H9 (cell line): Measurements from ENCODE around the gene CHST8. TPM values are rescaled to one million over a fixed set of nuclear protein-coding genes. Genes with fewer than 3 reads are reported as not detected.

Experiments
- DNase-seq: peaks from one replicate; pipeline ENCODE4 v3.0.0-alpha.2; 2017
- H2AFZ ChIP-seq: one replicate; pipeline ENCODE4 v1.6.1; 2013; ENCODE audit warnings: mild to moderate bottlenecking, low read length, control low read depth, moderate library complexity
- H2AK5ac ChIP-seq: 2 replicates; pipeline ENCODE4 v1.6.1; 2013; ENCODE audit warnings: low read length, control low read depth, mixed read lengths; ENCODE audit not compliant: insufficient read length
- H2BK120ac ChIP-seq: one replicate; pipeline ENCODE4 v1.6.1; 2013; ENCODE audit warnings: low read depth, mild to moderate bottlenecking, low read length, control low read depth, inconsistent platforms; ENCODE audit not compliant: poor library complexity, severe bottlenecking
- H2BK12ac ChIP-seq: 2 replicates; pipeline ENCODE4 v1.6.1; 2013; ENCODE audit warnings: low read length, control low read depth, mixed read lengths, low read depth; ENCODE audit not compliant: insufficient read length
- H2BK15ac ChIP-seq: 2 replicates; pipeline ENCODE4 v1.6.1; 2013; ENCODE audit warnings: low read depth, low read length, control low read depth
- H2BK20ac ChIP-seq: one replicate; pipeline ENCODE4 v1.6.1; 2013; ENCODE audit warnings: low read depth, mild to moderate bottlenecking, low read length, control low read depth, inconsistent platforms; ENCODE audit not compliant: poor library complexity, severe bottlenecking
- H2BK5ac ChIP-seq: 2 replicates; pipeline ENCODE4 v1.6.1; 2013; ENCODE audit warnings: low read length, control low read depth, mixed read lengths; ENCODE audit not compliant: insufficient read length
- H3K14ac ChIP-seq: 2 replicates; pipeline ENCODE4 v1.6.1; 2013; ENCODE audit warnings: low read length, control low read depth; ENCODE audit not compliant: insufficient read depth
- H3K18ac ChIP-seq: 2 replicates; pipeline ENCODE4 v1.6.1; 2013; ENCODE audit warnings: low read depth, mild to moderate bottlenecking, mixed read lengths, low read length, control low read depth; ENCODE audit not compliant: insufficient read length
- H3K23ac ChIP-seq: 2 replicates; pipeline ENCODE4 v1.6.1; 2013; ENCODE audit warnings: low read length, control low read depth, mixed read lengths, low read depth; ENCODE audit not compliant: insufficient read length
- H3K23me2 ChIP-seq: 2 replicates; pipeline ENCODE4 v1.6.1; 2013; ENCODE audit warnings: low read depth, mild to moderate bottlenecking, mixed read lengths, low read length, control low read depth; ENCODE audit not compliant: insufficient read length, poor library complexity, severe bottlenecking
- H3K27ac ChIP-seq: 2 replicates; pipeline ENCODE4 v1.5.1; 2013; ENCODE audit warnings: low read length, control low read depth, mixed read lengths, low read depth; ENCODE audit not compliant: insufficient read length
- H3K27me3 ChIP-seq: 2 replicates; pipeline ENCODE4 v1.6.1; 2013; ENCODE audit warnings: low read length, control low read depth, inconsistent platforms; ENCODE audit not compliant: insufficient read depth
- H3K4ac ChIP-seq: 2 replicates; pipeline ENCODE4 v1.6.1; 2013; ENCODE audit warnings: low read depth, mild to moderate bottlenecking, control low read depth, inconsistent platforms, low read length, moderate library complexity
- H3K4me1 ChIP-seq: 2 replicates; pipeline ENCODE4 v1.6.1; 2013; ENCODE audit warnings: low read length, control low read depth, inconsistent platforms; ENCODE audit not compliant: insufficient read depth
- H3K4me2 ChIP-seq: 2 replicates; pipeline ENCODE4 v1.6.1; 2013; ENCODE audit warnings: low read length, control low read depth, mixed read lengths; ENCODE audit not compliant: insufficient read length, insufficient read depth
- H3K56ac ChIP-seq: 2 replicates; pipeline ENCODE4 v1.6.1; 2013; ENCODE audit warnings: low read depth, mild to moderate bottlenecking, mixed read lengths, low read length, control low read depth; ENCODE audit not compliant: insufficient read length
- H3K79me1 ChIP-seq: 2 replicates; pipeline ENCODE4 v1.6.1; 2013; ENCODE audit warnings: low read depth, mild to moderate bottlenecking, moderate library complexity, low read length, control low read depth, inconsistent platforms; ENCODE audit not compliant: insufficient read depth, poor library complexity, severe bottlenecking
- H3K79me2 ChIP-seq: 2 replicates; pipeline ENCODE4 v1.6.1; 2013; ENCODE audit warnings: low read length, control low read depth, inconsistent platforms; ENCODE audit not compliant: insufficient read depth
- H3K9ac ChIP-seq: 2 replicates; pipeline ENCODE4 v1.6.1; 2013; ENCODE audit warnings: low read length, control low read depth, mixed read lengths; ENCODE audit not compliant: insufficient read length; ENCODE audit errors: extremely low read depth
- H3K9me3 ChIP-seq: one replicate; pipeline ENCODE4 v1.6.1; 2013; ENCODE audit warnings: low read depth, low read length, inconsistent platforms; ENCODE audit not compliant: control insufficient read depth
- H3T11ph ChIP-seq: one replicate; pipeline ENCODE4 v1.6.1; 2013; ENCODE audit warnings: mild to moderate bottlenecking, low read length, control low read depth, inconsistent platforms
- H4K20me1 ChIP-seq: one replicate; pipeline ENCODE4 v1.6.1; 2013; ENCODE audit not compliant: control insufficient read depth, insufficient read length, insufficient read depth
- H4K5ac ChIP-seq: 2 replicates; pipeline ENCODE4 v1.6.1; 2013; ENCODE audit warnings: low read depth, mild to moderate bottlenecking, mixed read lengths, low read length, control low read depth; ENCODE audit not compliant: insufficient read length
- H4K8ac ChIP-seq: replicated peaks from 2 replicates; pipeline ENCODE4 v1.6.1; 2013; ENCODE audit warnings: low read length, control low read depth, mixed read lengths, low read depth; ENCODE audit not compliant: insufficient read length
- H4K91ac ChIP-seq: 2 replicates; pipeline ENCODE4 v1.6.1; 2013; ENCODE audit warnings: low read depth, mild to moderate bottlenecking, moderate library complexity, mixed read lengths, low read length, control low read depth; ENCODE audit not compliant: insufficient read length
- H3K27ac Mint-ChIP-seq, 3 experiments: 2 replicates in 2 of 3; 3 replicates in 1 of 3; pipeline ENCODE4 v1.8.0; 2020 to 2021; ENCODE audit warnings: mixed read lengths in 3 of 3, mild to moderate bottlenecking in 1 of 3, moderate library complexity in 1 of 3
- H3K27me3 Mint-ChIP-seq: 2 replicates; pipeline ENCODE4 v1.8.0; 2021; ENCODE audit warnings: low read depth, mild to moderate bottlenecking, moderate library complexity, mixed read lengths
- H3K36me3 Mint-ChIP-seq, 3 experiments: 2 replicates in 2 of 3; 3 replicates in 1 of 3; pipeline ENCODE4 v1.8.0; 2020 to 2021; ENCODE audit warnings: low read depth in 3 of 3, mixed read lengths in 3 of 3; ENCODE audit not compliant: insufficient read depth in 1 of 3
- H3K4me1 Mint-ChIP-seq, 2 experiments: 2 replicates each; pipeline ENCODE4 v1.8.0; 2020; ENCODE audit warnings: mixed read lengths in 2 of 2
- H3K4me3 Mint-ChIP-seq, 2 experiments: 2 replicates in 1 of 2; 3 replicates in 1 of 2; pipeline ENCODE4 v1.8.0; 2020 to 2021; ENCODE audit warnings: mild to moderate bottlenecking in 2 of 2, mixed read lengths in 2 of 2, moderate library complexity in 1 of 2
- H3K9me3 Mint-ChIP-seq, 2 experiments: 2 replicates in 1 of 2; 3 replicates in 1 of 2; pipeline ENCODE4 v1.8.0; 2020; ENCODE audit warnings: mild to moderate bottlenecking in 2 of 2, mixed read lengths in 2 of 2, moderate library complexity in 1 of 2
- WGBS: extraction: QIAGEN DNeasy Blood & Tissue Kit; methylation state at CpG from one replicate; pipeline ENCODE4 v1.1.7; 2013; ENCODE audit warnings: missing lambda C conversion rate, low lambda C conversion rate, mixed read lengths; ENCODE audit not compliant: insufficient read length; ENCODE audit errors: extremely low coverage; 5-methylcytosine and 5-hydroxymethylcytosine counted together
- total RNA-seq: library from RNA; stranded (reverse); gene quantifications from 2 replicates; pipeline ENCODE4 v1.2.1, GENCODE V29; 2021
- TF ChIP-seq, protein P1 (sequence below): fragments of 200-600 bp; sonication (generic); conservative IDR thresholded peaks from 3 replicates; pipeline ENCODE4 v1.8.0; 2021; ENCODE audit warnings: antibody characterized with exemption, mild to moderate bottlenecking

Gene CHST8
- total RNA-seq, 1 experiment from 2014 or later: 5.1 TPM

DNA sequence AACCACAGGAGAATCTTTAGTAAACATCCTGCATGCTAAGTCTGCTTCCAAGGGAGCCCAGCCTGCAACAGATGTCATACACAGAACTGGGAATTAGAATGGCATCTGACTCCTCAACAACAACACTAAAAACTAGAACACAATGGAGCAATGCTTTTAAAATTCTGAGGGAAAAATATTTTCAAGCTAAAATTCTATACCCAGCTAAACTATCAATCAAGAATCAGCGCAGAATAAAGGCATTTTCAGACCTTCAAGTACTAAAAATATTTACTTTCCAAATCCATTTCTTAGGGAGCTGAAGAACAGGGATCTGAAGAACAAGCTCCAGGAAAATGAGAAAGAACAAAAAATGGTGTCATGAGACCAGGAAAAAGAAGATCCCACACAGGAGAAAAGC, 46.9 kb upstream of the CHST8 start:
- H2AFZ ChIP-seq: no peak overlapping the region
- H3T11ph ChIP-seq: no peak overlapping the region
- H3K23me2 ChIP-seq: no peaks in the 10 kb centered on the region
- no peak overlapping the region for H3K14ac ChIP-seq
- H3K4me1 ChIP-seq: peaks cover 3% of the 10 kb centered on the region; the same call in 1 of the 2 replicates
- no peak overlapping the region for H4K91ac ChIP-seq
- H3K4me3 Mint-ChIP-seq: no peak overlapping the region
- H3K9ac ChIP-seq: no peak overlapping the region
- peaks cover 6 to 22% (median 12%) of the 10 kb centered on the region in 3 experiments; a peak in 6 of 7 replicates for H3K36me3 Mint-ChIP-seq
- no peak overlapping the region for H3K4me2 ChIP-seq
- WGBS: no CpG with 5 or more reads among the region's 1 CpG
- no peak for DNase-seq
- H2BK12ac ChIP-seq: no peak overlapping the region
- H2BK20ac ChIP-seq: no peak overlapping the region
- peaks cover 4% of the 10 kb centered on the region for H3K27me3 Mint-ChIP-seq
- no peak overlapping the region for H3K27ac Mint-ChIP-seq
- H3K56ac ChIP-seq: no peak overlapping the region
- H3K9me3 Mint-ChIP-seq: peaks cover 24 to 25% of the 10 kb centered on the region in 2 experiments
- no peak overlapping the region for H3K18ac ChIP-seq
- TF ChIP-seq, protein P1, sequence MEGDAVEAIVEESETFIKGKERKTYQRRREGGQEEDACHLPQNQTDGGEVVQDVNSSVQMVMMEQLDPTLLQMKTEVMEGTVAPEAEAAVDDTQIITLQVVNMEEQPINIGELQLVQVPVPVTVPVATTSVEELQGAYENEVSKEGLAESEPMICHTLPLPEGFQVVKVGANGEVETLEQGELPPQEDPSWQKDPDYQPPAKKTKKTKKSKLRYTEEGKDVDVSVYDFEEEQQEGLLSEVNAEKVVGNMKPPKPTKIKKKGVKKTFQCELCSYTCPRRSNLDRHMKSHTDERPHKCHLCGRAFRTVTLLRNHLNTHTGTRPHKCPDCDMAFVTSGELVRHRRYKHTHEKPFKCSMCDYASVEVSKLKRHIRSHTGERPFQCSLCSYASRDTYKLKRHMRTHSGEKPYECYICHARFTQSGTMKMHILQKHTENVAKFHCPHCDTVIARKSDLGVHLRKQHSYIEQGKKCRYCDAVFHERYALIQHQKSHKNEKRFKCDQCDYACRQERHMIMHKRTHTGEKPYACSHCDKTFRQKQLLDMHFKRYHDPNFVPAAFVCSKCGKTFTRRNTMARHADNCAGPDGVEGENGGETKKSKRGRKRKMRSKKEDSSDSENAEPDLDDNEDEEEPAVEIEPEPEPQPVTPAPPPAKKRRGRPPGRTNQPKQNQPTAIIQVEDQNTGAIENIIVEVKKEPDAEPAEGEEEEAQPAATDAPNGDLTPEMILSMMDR: no peak
- H3K4ac ChIP-seq: no peak overlapping the region
- no peak overlapping the region for H2BK120ac ChIP-seq
- no peaks in the 10 kb centered on the region for H4K20me1 ChIP-seq
- H2AK5ac ChIP-seq: no peak overlapping the region
- no peaks in the 10 kb centered on the region for H3K79me1 ChIP-seq
- H3K9me3 ChIP-seq: peaks cover 12% of the 10 kb centered on the region
- H4K5ac ChIP-seq: no peak overlapping the region
- H3K27ac ChIP-seq: no peak overlapping the region
- no peaks in the 10 kb centered on the region for H3K79me2 ChIP-seq
- no peak overlapping the region for H4K8ac ChIP-seq
- no peak overlapping the region for H3K23ac ChIP-seq
- H3K27me3 ChIP-seq: no peaks in the 10 kb centered on the region
- H2BK5ac ChIP-seq: no peak overlapping the region
- H2BK15ac ChIP-seq: no peak overlapping the region
- peaks cover 8 to 12% of the 10 kb centered on the region in 2 experiments for H3K4me1 Mint-ChIP-seq
